Sciatic nerve (tissue), 2 donors: ENCODE results near the gene LAMA3. TPM values are rescaled to one million over a fixed set of nuclear protein-coding genes. Genes with fewer than 3 reads are reported as not detected.

Experiments
- ATAC-seq: fragments of 200-7000 bp; cut with Tn5 transposase; one replicate; pipeline ENCODE4 v1.9.1; 2020; ENCODE audit warnings: mild to moderate bottlenecking, moderate library complexity
- DNase-seq: peaks from one replicate; pipeline ENCODE4 v3.0.0-alpha.2; 2020; ENCODE audit warnings: low spot score
- intact Hi-C: fragments of 100-400 bp; cut with DNase I; formaldehyde crosslinking; loops from one replicate; pipeline ENCODE4 v1.14.2; 2022
- total RNA-seq: library from RNA; stranded (reverse); fragmentation: NEBNext Ultra II Directional; extraction: Animal tissue kit (Norgen Biotek cat#: 25700); gene quantifications from one replicate; pipeline ENCODE4 v1.2.1, GENCODE V29; 2021
- donor health status: DM: no; HTN: no; CAD: no.
- donor health status: DM: no; HTN: no; CAD: no.

LAMA3 gene
- total RNA-seq, 1 donor from 2014 or later: 47.3 TPM

- intact Hi-C loops: no loop called here
- ATAC-seq (no peak), DNase-seq (no peak)
These were observed 63.1 kb downstream of the LAMA3 start for GRCh38 chr18:23752363-23752762.

- DNase-seq: no peak
- ATAC-seq: peak; percentile 67
- intact Hi-C loops: no loop called here
These were observed 63.5 kb downstream of the LAMA3 start for GRCh38 chr18:23752796-23753195.

GRCh38 chr18:23756590-23757436, 67.6 kb downstream of the LAMA3 start:
- intact Hi-C loops: no loop called here
- no peak for DNase-seq
- ATAC-seq: peak; percentile 25

GRCh38 chr18:23757437-23757733, 68.1 kb downstream of the LAMA3 start:
- ATAC-seq (no peak), DNase-seq (no peak)
- intact Hi-C loops: no loop called here

- no peak for DNase-seq
- intact Hi-C loops: no loop called here
- no peak for ATAC-seq
These were observed 69.0 kb downstream of the LAMA3 start for GRCh38 chr18:23758281-23758680.

GRCh38 chr18:23761941-23762340, 72.7 kb downstream of the LAMA3 start:
- DNase-seq (no peak), ATAC-seq (no peak)
- intact Hi-C loops: no loop called here

GRCh38 chr18:23763343-23763742, 74.1 kb downstream of the LAMA3 start:
- intact Hi-C loops: no loop called here
- ATAC-seq: no peak
- no peak for DNase-seq

GRCh38 chr18:23765931-23766330, 76.7 kb downstream of the LAMA3 start:
- no peak for DNase-seq
- no peak for ATAC-seq
- intact Hi-C loops: no loop called here

- no peak for DNase-seq
- intact Hi-C loops: no loop called here
- no peak for ATAC-seq
These were observed 83.2 kb downstream of the LAMA3 start for GRCh38 chr18:23772327-23773024.

- no peak for ATAC-seq
- DNase-seq: no peak
- intact Hi-C loops: no loop called here
These were observed 87.1 kb downstream of the LAMA3 start for GRCh38 chr18:23776306-23776705.

- DNase-seq (no peak), ATAC-seq (no peak)
- intact Hi-C loops: no loop called here
These were observed 89.6 kb downstream of the LAMA3 start for GRCh38 chr18:23778828-23779227.

- peak; percentile 62 for ATAC-seq
- no peak for DNase-seq
- intact Hi-C loops: loop anchor here (5.0 kb wide), 1 partner anchor 47 kb away; no protein-coding TSS in a partner anchor
These were observed 90.5 kb downstream of the LAMA3 start for GRCh38 chr18:23779696-23780303.

GRCh38 chr18:23784832-23785245, 95.6 kb downstream of the LAMA3 start:
- ATAC-seq (no peak), DNase-seq (no peak)
- intact Hi-C loops: loop anchor here (5.0 kb wide), 1 partner anchor 53 kb away; no protein-coding TSS in a partner anchor

GRCh38 chr18:23793051-23793450, 103.8 kb downstream of the LAMA3 start:
- ATAC-seq: no peak
- DNase-seq: no peak
- intact Hi-C loops: no loop called here

- intact Hi-C loops: no loop called here
- no peak for ATAC-seq
- no peak for DNase-seq
These were observed 105.0 kb downstream of the LAMA3 start for GRCh38 chr18:23793985-23794867.

GRCh38 chr18:23798249-23798648, 109.0 kb downstream of the LAMA3 start:
- ATAC-seq: no peak
- intact Hi-C loops: no loop called here
- DNase-seq: no peak

- DNase-seq (no peak), ATAC-seq (no peak)
- intact Hi-C loops: no loop called here
These were observed 109.6 kb downstream of the LAMA3 start for GRCh38 chr18:23798824-23799223.

GRCh38 chr18:23799540-23799939, 110.3 kb downstream of the LAMA3 start:
- intact Hi-C loops: no loop called here
- DNase-seq (no peak), ATAC-seq (no peak)

GRCh38 chr18:23800902-23801301, 111.6 kb downstream of the LAMA3 start:
- DNase-seq (no peak), ATAC-seq (no peak)
- intact Hi-C loops: no loop called here
